K562 (cell line): ENCODE measurements around the gene TMEM101. TPM values are rescaled to one million over a fixed set of nuclear protein-coding genes. Genes with fewer than 3 reads are reported as not detected.

Experiments
- BHLHE40 ChIP-seq: IDR thresholded peaks from 2 replicates; pipeline ENCODE4 v1.6.1; 2011; ENCODE audit warnings: low read length, improper control_type of control experiment
- CC2D1A ChIP-seq: fragments of 450-650 bp; IDR thresholded peaks from 2 replicates; pipeline ENCODE4 v1.6.1; 2017; ENCODE audit warnings: mild to moderate bottlenecking
- CHD4 ChIP-seq: fragments of 200-600 bp; sonication (generic); IDR thresholded peaks from 3 replicates; pipeline ENCODE4 v1.6.1; 2012; ENCODE audit warnings: low read depth, mild to moderate bottlenecking, mixed read lengths, low read length, inconsistent platforms; ENCODE audit not compliant: insufficient read depth, insufficient replicate concordance, poor library complexity, severe bottlenecking
- E2F6 ChIP-seq, 2 experiments: IDR thresholded peaks; 2 replicates each; pipeline ENCODE4 v1.6.1; 2011; ENCODE audit warnings: borderline replicate concordance in 1 of 2, control low read depth in 1 of 2, low read depth in 1 of 2, low read length in 1 of 2, mild to moderate bottlenecking in 1 of 2, mixed read lengths in 1 of 2, moderate library complexity in 1 of 2; ENCODE audit not compliant: insufficient read depth in 1 of 2, insufficient read length in 1 of 2, poor library complexity in 1 of 2, severe bottlenecking in 1 of 2; ENCODE audit errors: extremely low read depth in 1 of 2
- GTF3C2 ChIP-seq: IDR thresholded peaks from 3 replicates; pipeline ENCODE4 v1.6.1; 2011; ENCODE audit warnings: borderline replicate concordance, mild to moderate bottlenecking, moderate library complexity; ENCODE audit not compliant: insufficient read length; ENCODE audit errors: extremely low read depth
- HDAC8 ChIP-seq: fragments of 450-650 bp; IDR thresholded peaks from 2 replicates; pipeline ENCODE4 v1.6.1; 2016; ENCODE audit warnings: mild to moderate bottlenecking, missing genetic modification characterization, moderate library complexity, missing compliant biosample characterization
- NKRF ChIP-seq: fragments of 450-650 bp; IDR thresholded peaks from 2 replicates; pipeline ENCODE4 v1.6.1; 2016; ENCODE audit warnings: borderline replicate concordance
- ZBTB40 ChIP-seq, 2 experiments: fragments of 450-650 bp in 1 of 2; sonication (generic) in 1 of 2; formaldehyde crosslinking in 1 of 2; IDR thresholded peaks; 2 replicates each; pipeline versions ENCODE4 v1.7.1 to v1.9.0; 2016 to 2022; ENCODE audit warnings: inconsistent platforms in 1 of 2, mild to moderate bottlenecking in 1 of 2, missing genetic modification reagents in 1 of 2
- ZNF699 ChIP-seq: fragments of 250-450 bp; sonication (Bioruptor Pico); IDR thresholded peaks from 2 replicates; pipeline ENCODE4 v1.8.0; 2021; ENCODE audit warnings: mild to moderate bottlenecking, moderate library complexity; ENCODE audit not compliant: insufficient replicate concordance
- polyA plus RNA-seq, 8 experiments: library from polyadenylated mRNA; depleted of rRNA in 4 of 8; stranded (reverse) in 5 of 8; unstranded in 3 of 8; fragments of >200 nt; fragmentation: Nextera tagmentation in 2 of 8; fragmentation: Illumina TruSeq in 1 of 8; extraction: Ambion mirVana in 2 of 8; extraction: Trizol in 1 of 8; gene quantifications; 2 replicates each; pipeline versions ENCODE4 v1.2.1 to v1.2.3, GENCODE V29; 2011 to 2014; ENCODE audit warnings: inconsistent platforms in 1 of 8, missing spikeins in 1 of 8
- total RNA-seq, 7 experiments: library from RNA; depleted of rRNA in 6 of 7; stranded (reverse); fragments of >200 nt in 6 of 7; fragmentation: Illumina TruSeq in 2 of 7; extraction: Trizol in 2 of 7; gene quantifications; 2 replicates each; pipeline versions ENCODE4 v1.2.1 to v1.2.3, GENCODE V29; 2011 to 2021; ENCODE audit warnings: low replicate concordance in 1 of 7

TMEM101 gene
- total and polyA plus RNA-seq, 9 of the 15 experiments (the other 6 are each of a cell fraction or from before 2014, with no cell fraction given): 21.2 to 110 (median 37.8) TPM

- TF ChIP-seq GTF3C2: no peak
- no peak for TF ChIP-seq CHD4
- TF ChIP-seq E2F6 (IDR thresholded peaks at IDR 0.05; ENCODE audit: borderline replicate concordance in 1 of 2, extremely low read depth in 1 of 2, insufficient read depth in 1 of 2, insufficient read length in 1 of 2, low read depth in 1 of 2, low read length in 1 of 2, poor library complexity in 1 of 2, severe bottlenecking in 1 of 2): peak; percentile 28 to 84
- TF ChIP-seq NKRF: peak; percentile 58; the same call in 1 of the 2 replicates
- TF ChIP-seq ZBTB40 (IDR thresholded peaks at IDR 0.05): no peak
- TF ChIP-seq ZBTB40 (CRISPR knock-in tag; IDR thresholded peaks at IDR 0.05): no peak
- TF ChIP-seq CC2D1A: no peak
- no peak for TF ChIP-seq HDAC8 (tag)
- no peak for TF ChIP-seq BHLHE40
- TF ChIP-seq ZNF699 (CRISPR knock-in tag): no peak
Measured at GRCh38 chr17:44006598-44007345, 8.0 kb downstream of the TMEM101 start (continued).
